GM19035 (cell line): ENCODE measurements around the gene NAALADL2.

Experiments
- ATAC-seq: cut with Tn5 transposase; IDR thresholded peaks from one replicate; pipeline ENCODE4 v1.9.1; 2021; ENCODE audit not compliant: unreplicated experiment

The NAALADL2 gene

DNA sequence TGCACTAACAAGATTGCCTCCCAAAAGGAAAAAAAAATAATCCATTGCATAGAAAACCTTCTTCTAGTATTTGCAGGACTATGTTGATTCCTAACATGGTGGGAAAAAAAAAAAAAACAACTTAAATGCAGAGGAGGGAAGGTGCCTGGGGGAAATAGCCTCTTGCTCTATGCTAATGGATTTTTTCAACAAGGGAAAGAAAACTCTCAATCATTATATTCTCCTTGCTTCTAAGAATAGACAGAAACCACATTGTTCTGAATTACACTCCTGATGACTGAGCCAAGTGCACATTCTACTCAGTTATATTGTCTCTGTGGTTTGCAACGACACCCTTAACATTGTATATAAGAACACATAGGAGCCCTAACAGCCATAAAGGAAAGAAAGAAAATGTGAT, 760.2 kb downstream of the NAALADL2 start:
- no peak for ATAC-seq

DNA sequence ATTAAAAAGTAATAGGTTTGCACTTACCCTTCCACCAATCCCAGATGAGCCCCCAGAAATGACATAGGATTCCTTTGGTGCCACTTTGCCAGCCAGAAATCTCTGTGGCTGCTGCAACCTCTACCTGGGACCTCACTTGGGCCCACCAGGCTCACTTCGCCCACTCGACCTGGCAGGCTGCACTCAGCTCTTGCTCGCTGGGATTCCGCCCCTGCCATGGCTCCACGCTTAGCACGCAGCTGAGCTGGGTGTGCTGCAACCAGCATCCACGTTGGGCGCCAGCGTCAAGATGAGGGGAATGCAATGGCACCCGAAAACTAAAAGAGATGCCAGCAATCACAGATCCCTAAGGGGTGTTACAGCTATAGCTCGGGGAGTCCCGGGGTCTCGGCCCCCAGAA, 761.0 kb downstream of the NAALADL2 start:
- ATAC-seq = no peak

GRCh38 chr3:175620532-175620931, 761.4 kb downstream of the NAALADL2 start:
- no peak for ATAC-seq

DNA sequence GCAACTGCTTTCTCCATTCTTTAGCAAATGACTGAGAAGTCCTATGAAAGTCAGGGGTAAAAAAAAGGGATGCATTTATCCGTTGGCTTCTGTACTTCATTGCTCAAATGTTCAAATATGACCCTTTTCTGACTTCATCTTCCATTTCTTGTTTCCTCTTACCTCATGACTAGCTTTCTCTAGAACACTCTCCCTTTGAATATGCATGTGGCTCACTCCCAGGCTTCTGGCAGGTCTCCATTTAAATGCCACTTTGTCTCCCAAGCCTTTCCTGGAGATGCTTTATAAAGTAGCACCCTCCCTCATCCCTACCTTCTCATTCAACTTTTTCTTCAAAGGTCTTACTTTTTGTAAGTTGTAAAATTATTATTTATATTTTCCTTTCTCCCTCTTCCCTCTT, 781.8 kb downstream of the NAALADL2 start:
- no peak for ATAC-seq

DNA sequence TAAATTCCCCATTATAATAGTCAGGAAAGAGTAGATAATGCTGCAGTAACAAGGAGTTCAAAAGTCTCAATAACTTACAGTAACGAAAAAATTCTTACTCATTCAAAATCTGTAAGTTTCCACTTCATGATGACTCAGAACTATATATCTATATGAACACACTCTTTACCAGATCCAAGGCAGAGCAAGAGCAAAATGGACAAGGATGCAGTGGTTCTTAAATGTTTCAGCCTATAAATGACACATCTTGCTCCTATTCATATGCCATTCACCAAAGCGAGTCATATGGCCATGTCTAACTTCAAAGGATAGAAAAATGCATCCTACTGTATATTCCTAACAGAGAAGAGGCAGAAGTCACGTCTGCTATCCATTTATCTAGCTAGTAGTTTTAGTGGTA, 787.7 kb downstream of the NAALADL2 start:
- ATAC-seq = no peak

DNA sequence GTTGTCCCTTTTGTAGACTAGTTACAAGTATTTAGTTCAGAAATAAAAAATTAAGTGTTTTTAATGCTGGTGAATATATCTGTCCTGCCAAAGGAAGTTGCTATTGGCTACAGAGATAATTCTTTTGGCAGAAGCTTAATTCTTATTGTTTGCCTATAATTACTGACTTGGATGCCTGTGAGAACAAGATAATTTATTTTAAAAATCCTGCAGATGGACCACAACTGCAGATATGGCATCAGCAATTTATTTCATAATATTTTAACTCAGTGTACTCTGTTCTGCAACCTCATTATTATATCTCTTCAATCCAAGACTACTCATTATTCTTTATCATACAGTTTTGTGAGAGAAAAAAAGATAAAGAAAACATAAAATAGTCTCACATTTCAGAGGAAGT, 789.8 kb downstream of the NAALADL2 start:
- ATAC-seq = no peak

GRCh38 chr3:175651716-175652115, 792.6 kb downstream of the NAALADL2 start:
- no peak for ATAC-seq

- ATAC-seq = no peak
Measured at GRCh38 chr3:175655351-175655750, 796.2 kb downstream of the NAALADL2 start.

DNA sequence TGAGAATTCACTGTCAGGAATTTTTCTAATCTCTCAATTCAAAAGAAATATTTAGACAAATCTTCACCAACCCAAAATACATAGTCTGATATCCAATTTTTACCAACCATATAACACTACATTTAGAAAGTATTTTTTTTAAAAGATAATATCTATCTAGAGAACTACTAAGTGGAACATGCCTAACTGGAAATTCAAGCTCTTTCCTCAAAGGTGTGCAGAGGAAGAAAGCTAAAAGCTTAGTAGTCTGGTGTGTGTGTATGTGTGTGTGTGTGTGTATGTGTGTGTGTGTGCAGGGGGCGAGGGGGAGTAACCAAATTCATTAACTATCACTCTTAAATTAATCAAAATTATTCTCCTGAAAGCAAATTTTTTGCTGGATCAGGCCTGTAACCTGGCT, 797.3 kb downstream of the NAALADL2 start:
- no peak for ATAC-seq

- no peak for ATAC-seq
Measured at GRCh38 chr3:175659670-175660350, 800.7 kb downstream of the NAALADL2 start.

DNA sequence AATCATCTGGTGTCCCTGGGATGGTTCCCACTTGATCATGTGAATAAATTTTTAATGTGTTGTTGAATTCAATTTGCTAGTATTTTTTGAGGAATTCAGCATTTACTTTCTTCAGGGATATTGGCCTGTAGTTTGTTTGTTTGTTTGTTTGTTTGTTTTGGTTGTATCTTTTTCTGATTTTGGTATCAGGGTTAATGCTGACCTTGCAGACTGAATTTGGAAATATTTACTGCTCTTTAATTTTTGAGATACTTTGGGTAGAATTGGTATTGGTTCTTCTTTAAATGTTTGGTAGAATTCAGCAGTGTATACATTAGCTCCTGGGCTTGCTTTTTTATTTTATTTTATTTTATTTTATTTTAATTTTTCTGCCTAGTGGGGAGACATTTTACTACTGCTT, 803.7 kb downstream of the NAALADL2 start:
- ATAC-seq = no peak

GRCh38 chr3:175664911-175665310, 805.8 kb downstream of the NAALADL2 start:
- ATAC-seq = no peak

DNA sequence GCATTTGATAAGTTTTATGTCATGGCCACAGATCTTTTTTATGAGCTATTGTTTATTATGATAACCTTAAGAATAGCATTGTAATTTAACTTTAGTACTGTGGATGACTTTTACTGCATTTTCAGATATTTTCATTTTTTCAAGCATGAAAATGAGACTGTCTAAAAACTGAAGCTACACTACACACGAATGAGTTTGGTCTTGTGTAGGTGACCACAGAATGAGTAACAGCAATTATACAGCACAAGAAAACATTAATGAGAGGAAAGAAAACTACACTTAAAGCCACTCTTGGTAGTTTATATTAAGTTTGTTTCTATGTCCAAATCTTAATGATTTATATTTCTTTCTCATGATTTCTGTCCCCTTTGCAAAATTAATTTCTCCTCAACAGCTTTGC, 809.2 kb downstream of the NAALADL2 start:
- no peak for ATAC-seq

- no peak for ATAC-seq
Measured at GRCh38 chr3:175670557-175670956, 811.4 kb downstream of the NAALADL2 start.

DNA sequence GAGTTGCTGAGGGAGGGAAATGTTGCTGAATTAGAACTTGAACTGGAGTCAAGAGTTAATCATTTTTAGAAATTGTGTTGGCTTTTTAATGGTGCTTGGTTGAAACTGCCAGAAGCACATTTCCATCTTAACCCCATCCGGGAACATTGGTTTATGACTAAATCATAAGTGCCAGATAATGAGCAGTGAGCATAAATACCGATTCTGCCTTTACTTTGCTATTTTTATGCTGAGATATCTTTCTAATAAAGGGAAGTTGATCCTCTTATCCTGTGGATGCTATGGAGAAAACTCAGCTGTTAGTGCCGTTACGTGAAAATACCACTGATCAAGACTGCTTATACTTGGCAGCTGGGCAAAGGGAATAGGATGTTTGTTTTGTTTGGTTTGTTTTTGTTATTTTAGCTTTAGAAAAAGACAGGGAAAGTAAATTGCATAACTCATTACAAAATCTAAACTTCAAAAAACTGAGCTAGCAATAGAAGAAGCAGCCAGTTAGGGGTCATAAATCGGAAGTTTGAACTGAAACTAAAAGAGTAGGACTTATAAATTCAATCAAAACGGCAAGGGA, 813.1 kb downstream of the NAALADL2 start:
- ATAC-seq = no peak

DNA sequence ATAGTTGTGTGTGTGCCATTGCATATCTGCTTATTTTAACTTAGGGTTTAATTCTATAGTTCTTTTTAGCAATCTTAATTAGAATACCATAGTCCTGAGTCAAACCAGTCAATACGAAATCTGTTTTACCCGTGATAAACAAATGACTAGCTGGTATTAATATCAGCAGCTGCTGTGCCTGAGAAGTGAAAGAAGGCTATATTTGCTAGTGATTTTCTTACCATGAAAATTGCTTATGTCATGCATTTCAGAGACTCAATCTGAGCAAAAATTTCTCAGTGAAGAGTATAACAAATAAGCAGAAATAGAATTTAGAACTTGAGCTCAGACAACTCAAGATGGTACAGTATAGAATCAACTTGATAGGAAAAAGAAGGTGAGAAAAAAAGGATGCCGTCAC, 820.4 kb downstream of the NAALADL2 start:
- no peak for ATAC-seq

DNA sequence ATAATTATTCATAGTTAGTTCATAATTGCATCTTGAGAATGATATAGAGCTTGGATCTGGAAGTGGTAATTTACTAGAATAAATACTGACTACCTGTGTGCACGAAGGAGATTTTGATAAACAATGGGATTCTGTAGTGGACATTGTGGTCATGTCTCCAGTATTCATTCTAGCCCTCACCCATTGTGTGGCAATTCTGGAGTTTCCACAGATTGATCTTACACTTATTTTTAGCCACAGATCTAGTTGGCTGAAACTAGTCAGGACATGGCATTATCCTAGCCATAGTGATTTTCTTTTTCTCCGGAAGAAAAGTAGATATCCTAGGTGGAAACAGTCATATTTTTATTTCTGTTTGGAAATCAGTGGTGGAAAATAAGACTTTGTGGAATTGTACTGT, 833.1 kb downstream of the NAALADL2 start:
- no peak for ATAC-seq

DNA sequence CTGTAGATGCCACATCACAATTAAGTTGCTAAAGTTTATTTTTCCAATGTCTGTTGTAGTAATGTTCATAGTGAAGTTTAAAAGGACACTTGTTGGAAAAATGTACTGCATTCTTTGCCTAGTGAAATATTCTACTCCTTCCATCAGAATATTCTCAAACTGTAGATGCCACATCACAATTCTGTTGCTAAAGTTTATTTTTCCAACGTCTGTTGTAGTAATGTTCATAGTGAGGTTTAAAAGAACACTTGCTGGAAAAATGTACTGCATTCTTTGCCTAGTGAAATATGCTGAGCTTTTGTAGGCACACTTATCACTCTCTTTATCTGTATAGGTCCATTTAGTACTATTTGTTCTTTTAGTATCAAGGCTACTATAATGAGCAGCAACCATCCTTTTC, 836.1 kb downstream of the NAALADL2 start:
- ATAC-seq = no peak

DNA sequence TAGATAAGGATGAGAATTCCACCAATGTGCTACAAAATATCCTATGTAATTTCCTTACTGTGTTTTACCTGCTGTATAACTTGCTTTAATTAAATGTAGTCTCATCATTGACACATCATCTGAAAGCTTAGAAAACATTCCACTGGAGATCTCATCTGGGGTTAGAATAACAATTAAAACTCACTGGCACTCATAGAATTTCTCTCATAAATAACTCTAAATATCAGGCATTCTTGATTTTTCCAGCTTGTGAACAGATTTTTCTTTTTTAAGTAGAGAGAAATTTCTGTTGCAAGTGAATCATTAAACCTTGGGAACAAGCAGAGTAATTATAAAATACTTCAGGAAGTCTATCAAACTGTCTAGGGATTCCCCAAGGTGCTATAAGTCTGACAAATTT, 843.8 kb downstream of the NAALADL2 start:
- ATAC-seq = no peak

DNA sequence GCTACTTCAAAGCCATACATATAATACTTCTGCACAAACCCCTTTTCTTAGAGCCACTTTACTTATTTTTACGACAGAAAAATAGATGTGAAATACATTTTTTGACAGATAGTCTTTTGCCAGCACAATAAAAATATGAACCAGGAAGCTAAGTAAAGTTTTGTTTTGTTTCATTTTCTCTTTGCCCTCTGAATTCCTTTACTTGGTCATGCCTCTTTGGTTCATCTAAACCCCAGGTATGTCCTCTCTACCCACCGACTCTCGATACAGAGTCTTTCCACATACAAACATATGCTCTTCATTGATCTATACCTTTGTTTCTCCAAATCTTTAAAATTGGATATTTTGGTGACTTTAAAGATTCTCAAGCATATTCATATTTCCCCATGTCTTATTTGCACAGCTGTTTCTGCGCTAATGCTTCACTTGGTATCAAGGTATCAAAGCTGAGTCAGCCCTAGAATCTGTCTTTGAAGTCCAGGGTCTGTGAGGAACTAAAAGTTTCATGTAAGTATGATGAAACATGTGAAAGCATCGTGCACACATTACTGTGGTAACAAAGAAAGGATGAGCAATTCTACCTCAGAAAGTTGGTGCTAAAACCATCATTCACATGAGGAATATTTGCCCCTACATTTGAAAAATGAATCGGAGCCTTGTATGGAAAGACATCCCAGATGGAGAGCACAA, 845.4 kb downstream of the NAALADL2 start:
- no peak for ATAC-seq

GRCh38 chr3:175713268-175713667, 854.1 kb downstream of the NAALADL2 start:
- ATAC-seq = no peak

DNA sequence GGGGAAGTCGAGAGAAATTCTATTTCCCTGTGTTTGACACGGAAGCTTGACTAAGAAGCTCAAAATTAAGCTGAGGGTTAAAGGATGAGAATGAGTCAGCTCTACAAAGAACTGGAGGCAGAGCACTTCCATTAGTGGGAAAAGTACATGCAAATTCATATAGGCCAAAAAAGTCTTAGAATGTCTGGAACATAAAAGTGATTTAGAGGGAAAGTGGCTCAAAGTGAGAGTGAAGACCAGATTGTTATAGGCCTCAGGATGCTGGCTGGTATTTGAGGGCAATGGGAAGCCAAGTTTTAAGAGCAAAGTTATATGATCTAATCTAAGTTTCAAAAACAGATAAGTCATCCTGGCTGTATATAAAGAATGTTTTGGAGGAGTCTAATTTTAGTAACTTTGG, 857.3 kb downstream of the NAALADL2 start:
- no peak for ATAC-seq

GRCh38 chr3:175726228-175726627, 867.1 kb downstream of the NAALADL2 start:
- no peak for ATAC-seq
